ENCODE data around the gene IQGAP1. TPM values are rescaled to one million over a fixed set of nuclear protein-coding genes. Genes with fewer than 3 reads are reported as not detected.

IQGAP1 gene
- total and polyA plus RNA-seq, 2 of the 4 experiments (the other 2 are of a cell fraction) = 87.5 to 207 TPM

DNA sequence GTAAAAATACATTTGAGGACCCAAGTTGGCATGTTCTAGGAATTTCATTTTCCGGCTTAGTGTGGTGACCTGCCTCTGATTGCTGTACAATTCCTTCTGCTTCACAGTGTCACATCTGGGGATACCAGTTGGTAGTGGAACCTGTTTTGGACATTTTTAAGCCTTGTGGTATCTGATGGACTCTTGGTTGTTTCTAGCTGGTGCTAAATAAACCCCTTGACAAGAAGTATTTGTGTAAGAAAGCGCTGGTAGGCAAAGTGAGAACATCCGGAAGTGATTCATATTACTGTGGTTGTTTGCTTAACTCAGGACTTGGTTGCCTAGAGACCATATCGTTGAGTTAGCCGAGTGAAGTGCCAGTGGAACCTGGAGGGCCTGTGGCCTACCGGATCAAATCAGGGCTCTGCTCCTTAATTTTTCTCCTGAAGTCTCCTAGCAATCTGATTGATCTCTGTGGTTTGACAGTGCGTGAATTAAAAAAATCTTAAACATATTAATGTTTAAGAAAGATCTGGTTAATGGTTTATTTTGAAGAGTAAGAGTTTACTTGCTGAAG, 12.8 kb downstream of the IQGAP1 start (continued):
- no peak for TF ChIP-seq ELK1 (IDR thresholded peaks at IDR 0.05; ENCODE audit: borderline replicate concordance, low read depth, low read length)
- TF ChIP-seq POLR2A (IDR thresholded peaks at IDR 0.05; ENCODE audit: low read depth, low read length) = peak; percentile 65

GRCh38 chr15:90401495-90401894, 13.5 kb downstream of the IQGAP1 start:
- ChIA-PET POLR2A (ENCODE audit: unreplicated experiment) (interaction anchor here (0.6 kb wide), 2 partner anchors 533 to 628 kb away, joined by 3 to 6 read pairs; partner anchors contain the start of gene UNC45A), CTCF (interaction anchor here (1.5 kb wide), 1 partner anchor 13 kb away, joined by 3 read pairs; no protein-coding TSS in a partner anchor)
- Histone ChIP-seq H3K4me1 (ENCODE audit: control insufficient read depth, insufficient read depth, low read length) (peaks cover 18% of the 10 kb centered on the region), H3K18ac (ENCODE audit: low read depth, low read length) (no peak overlapping the region; the same call in 1 of the 2 replicates), H3K23ac (ENCODE audit: low read depth, low read length) (no peak overlapping the region), H3K9me1 (ENCODE audit: insufficient read depth, low read length) (peaks cover 9% of the 10 kb centered on the region), H2BK5ac (ENCODE audit: low read depth, low read length, poor library complexity, severe bottlenecking) (peak overlapping the region; percentile 92), H3K9ac (ENCODE audit: low read depth, low read length) (no peak overlapping the region), H2BK20ac (ENCODE audit: low read depth, low read length) (no peak overlapping the region), H2AK5ac (ENCODE audit: low read depth, low read length) (no peak overlapping the region), H3K27ac (ENCODE audit: insufficient read depth, low read length) (no peak overlapping the region), H3K14ac (replicated peaks; ENCODE audit: low read depth, low read length) (no peak overlapping the region), H3K4ac (ENCODE audit: low read depth, low read length) (no peak overlapping the region), H3K27me3 (ENCODE audit: control insufficient read depth, insufficient read depth, low read length) (no peaks in the 10 kb centered on the region), H4K91ac (ENCODE audit: insufficient read depth, low read depth, low read length) (no peak overlapping the region), H2AK9ac (replicated peaks; ENCODE audit: low read depth, low read length, poor library complexity) (no peak overlapping the region), H4K5ac (ENCODE audit: low read depth, low read length) (no peak overlapping the region), H3K4me2 (ENCODE audit: low read depth, low read length) (no peak overlapping the region), H3K4me3 (ENCODE audit: insufficient read depth, low read depth, low read length) (no peak overlapping the region), H4K8ac (ENCODE audit: low read depth in 2 of 2, low read length in 2 of 2) (no peak overlapping the region), H3K56ac (ENCODE audit: extremely low read depth, insufficient read depth, low read length) (no peak overlapping the region), H3K36me3 (ENCODE audit: control insufficient read depth, insufficient read depth, low read length) (no peaks in the 10 kb centered on the region), H2BK120ac (ENCODE audit: low read depth, low read length) (no peak overlapping the region), H3K79me1 (ENCODE audit: low read depth in 1 of 2, low read length in 2 of 2) (peaks cover 8 to 45% of the 10 kb centered on the region in 2 experiments; a peak in 3 of 4 replicates), H3K9me3 (ENCODE audit: control insufficient read depth, insufficient read depth, low read length) (no peaks in the 10 kb centered on the region), H4K20me1 (ENCODE audit: insufficient read depth, low read length) (peaks cover 76% of the 10 kb centered on the region), H2BK15ac (ENCODE audit: low read depth, low read length) (no peak overlapping the region; the same call in 2 of the 3 replicates), H2AFZ (replicated peaks; ENCODE audit: low read length, poor library complexity) (no peak overlapping the region)
- ATAC-seq (ENCODE audit: low read depth) (no peak), DNase-seq (no peak)
- TF ChIP-seq CEBPB (IDR thresholded peaks at IDR 0.05; ENCODE audit: low read depth, low read length) = no peak
- no CpG with 5 or more reads among the region's 1 CpG for WGBS, 2 experiments (ENCODE audit: extremely low coverage in 2 of 2, insufficient read length in 1 of 2)
- intact Hi-C loops (cut with micrococcal nuclease) (no loop called here), in situ Hi-C loops (cut with MboI; ENCODE audit: low sequenced_read_pairs) (no loop called here), dilution Hi-C loops (cut with HindIII; ENCODE audit: low sequenced_read_pairs, unreplicated experiment) (no loop called here)
- BruUV-seq (replicated peaks) = no TSS peak
